B cell (primary cell): Measurements from ENCODE around the gene RUFY4. TPM values are rescaled to one million over a fixed set of nuclear protein-coding genes. Genes with fewer than 3 reads are reported as not detected.

Source experiments
- ATAC-seq: fragments of 200-7000 bp; cut with Tn5 transposase; one replicate; pipeline ENCODE4 v1.10.0; 2021; ENCODE audit warnings: low read depth, mild to moderate bottlenecking, moderate number of reproducible peaks, moderate library complexity
- CTCF ChIA-PET: fragments of 350-600 bp; sonication (Branson Sonifier 250); formaldehyde crosslinking; loops from one replicate; lab custom pipeline; 2021; ENCODE audit warnings: antibody characterized with exemption, inconsistent platforms; lab: Charles Lee
- POLR2A ChIA-PET: fragments of 350-600 bp; sonication (Branson Sonifier 250); formaldehyde crosslinking; loops from one replicate; lab custom pipeline; 2021; ENCODE audit warnings: antibody characterized with exemption; lab: Charles Lee
- DNase-seq: peaks from one replicate; pipeline ENCODE4 v3.0.0; 2013
- H2AFZ ChIP-seq: 2 replicates; pipeline ENCODE4 v1.6.1; 2012; ENCODE audit warnings: mild to moderate bottlenecking, low read depth, low read length; ENCODE audit not compliant: insufficient read depth, poor library complexity, severe bottlenecking
- H3K27ac ChIP-seq, 2 donors: 1 replicate in 1 of 2; 2 replicates in 1 of 2; pipeline ENCODE4 v1.5.1; 2012 to 2013; ENCODE audit warnings: low read length in 2 of 2, mild to moderate bottlenecking in 2 of 2, moderate library complexity in 1 of 2
- H3K27me3 ChIP-seq, 4 experiments: fragments of 200-600 bp in 1 of 4; sonication (generic) in 1 of 4; replicated peaks in 1 of 4; 1 replicate in 2 of 4; 2 replicates in 2 of 4; pipeline versions ENCODE4 v1.6.1 to v1.7.0; 2013 to 2016; ENCODE audit warnings: low read length in 3 of 4, mild to moderate bottlenecking in 2 of 4, mixed read lengths in 1 of 4, moderate library complexity in 1 of 4; ENCODE audit not compliant: insufficient read depth in 4 of 4, control insufficient read depth in 3 of 4; ENCODE audit errors: control extremely low read depth in 1 of 4
- H3K36me3 ChIP-seq, 2 experiments: replicated peaks in 1 of 2; 1 replicate in 1 of 2; 2 replicates in 1 of 2; pipeline versions ENCODE4 v1.6.1 to v1.7.1; 2013; ENCODE audit warnings: low read length in 1 of 2; ENCODE audit not compliant: insufficient read depth in 2 of 2, control insufficient read depth in 1 of 2; ENCODE audit errors: control extremely low read depth in 1 of 2, extremely low read depth in 1 of 2
- H3K4me1 ChIP-seq, 2 donors: fragments of 200-600 bp in 1 of 2; sonication (generic) in 1 of 2; 1 replicate in 1 of 2; 2 replicates in 1 of 2; pipeline versions ENCODE4 v1.5.1 to v1.6.1; 2013 to 2017; ENCODE audit warnings: low read length in 2 of 2; ENCODE audit not compliant: control insufficient read depth in 2 of 2, insufficient read depth in 2 of 2
- H3K4me2 ChIP-seq: replicated peaks from 2 replicates; pipeline ENCODE3; 2012; ENCODE audit warnings: mild to moderate bottlenecking, low read depth, low read length; ENCODE audit not compliant: poor library complexity, severe bottlenecking
- H3K4me3 ChIP-seq, 5 experiments: fragments of 200-600 bp in 1 of 5; sonication (generic) in 1 of 5; 1 replicate in 3 of 5; 2 replicates in 2 of 5; pipeline versions ENCODE4 v1.5.1 to v1.7.0; 2011 to 2016; ENCODE audit warnings: low read length in 4 of 5, mild to moderate bottlenecking in 4 of 5, low read depth in 2 of 5, control low read depth in 1 of 5, moderate library complexity in 1 of 5; ENCODE audit not compliant: insufficient read depth in 1 of 5; ENCODE audit errors: control extremely low read depth in 1 of 5, extremely low read depth in 1 of 5
- H3K79me2 ChIP-seq: fragments of 200-600 bp; sonication (generic); one replicate; pipeline ENCODE4 v1.6.0; 2016; ENCODE audit warnings: low read length; ENCODE audit not compliant: control insufficient read depth, insufficient read depth
- H3K9ac ChIP-seq: fragments of 200-600 bp; sonication (generic); 2 replicates; pipeline ENCODE4 v1.6.1; 2017; ENCODE audit warnings: mild to moderate bottlenecking, low read length, moderate library complexity
- H3K9me3 ChIP-seq, 3 donors: one replicate each; pipeline versions ENCODE4 v1.6.1 to v1.7.1; 2013; ENCODE audit warnings: low read length in 2 of 3; ENCODE audit not compliant: control insufficient read depth in 2 of 3, insufficient read depth in 1 of 3; ENCODE audit errors: control extremely low read depth in 1 of 3
- H4K20me1 ChIP-seq: 2 replicates; pipeline ENCODE4 v1.6.0; 2012; ENCODE audit warnings: mild to moderate bottlenecking, low read length; ENCODE audit not compliant: insufficient read depth, control insufficient read depth, poor library complexity, severe bottlenecking
- H3K27ac Mint-ChIP-seq: one replicate; pipeline ENCODE4 v1.8.0; 2021; ENCODE audit warnings: mixed read lengths
- H3K27me3 Mint-ChIP-seq: one replicate; pipeline ENCODE4 v1.8.0; 2021; ENCODE audit warnings: mixed read lengths
- H3K4me1 Mint-ChIP-seq: one replicate; pipeline ENCODE4 v1.8.0; 2021; ENCODE audit warnings: mixed read lengths
- H3K4me3 Mint-ChIP-seq: one replicate; pipeline ENCODE4 v1.8.0; 2021; ENCODE audit warnings: mixed read lengths
- H3K9me3 Mint-ChIP-seq: one replicate; pipeline ENCODE4 v1.8.0; 2022; ENCODE audit warnings: mixed read lengths; ENCODE audit not compliant: insufficient read depth
- CTCF ChIP-seq: fragments of 200-600 bp; IDR thresholded peaks from one replicate; pipeline ENCODE4 v1.8.0; 2022; ENCODE audit warnings: antibody characterized with exemption, mild to moderate bottlenecking
- EZH2 ChIP-seq: IDR thresholded peaks from 2 replicates; pipeline ENCODE4 v1.6.1; 2012; ENCODE audit warnings: borderline replicate concordance, low read depth, mild to moderate bottlenecking, moderate library complexity, low read length; ENCODE audit not compliant: insufficient read depth, poor library complexity, severe bottlenecking
- WGBS: methylation state at CpG from one replicate; pipeline ENCODE4 v1.1.5; 2013; ENCODE audit warnings: missing lambda C conversion rate; ENCODE audit not compliant: insufficient coverage; 5-methylcytosine and 5-hydroxymethylcytosine counted together
- intact Hi-C: fragments of 100-400 bp; cut with micrococcal nuclease; formaldehyde crosslinking; loops from one replicate; pipeline ENCODE4 v1.10.0; 2022
- polyA plus RNA-seq: library from polyadenylated mRNA; depleted of rRNA; stranded (reverse); fragments of >200 nt; gene quantifications from 2 replicates; pipeline ENCODE4 v1.2.3, GENCODE V29; 2012
- total RNA-seq, 2 donors: library from RNA; stranded (reverse); fragments of 120-200 nt in 1 of 2; gene quantifications; 1 replicate in 1 of 2; 2 replicates in 1 of 2; pipeline versions ENCODE4 v1.2.3 to v1.2.4, GENCODE V29; 2013 to 2022

The RUFY4 gene
- total and polyA plus RNA-seq, 2 donors (not counting 1 experiment from before 2014, with no cell fraction given), result 0.34 TPM; not detected in 1

- POLR2A ChIA-PET, result interaction anchor here (0.5 kb wide), 1 partner anchor 58 kb away, joined by 3 read pairs; no protein-coding TSS in a partner anchor
- Histone ChIP-seq H3K79me2 (no peaks in the 10 kb centered on the region), H3K4me2 (no peak overlapping the region), H3K4me1 (peaks cover 3 to 5% of the 10 kb centered on the region in 2 donors), H3K4me3 (no peak overlapping the region), H2AFZ (no peak overlapping the region), H3K27me3 (peaks cover 0 to 8% (median 0%) of the 10 kb centered on the region in 4 experiments), H3K36me3 (no peaks in the 10 kb centered on the region), H3K9me3 (peaks cover 0 to 3% (median 0%) of the 10 kb centered on the region in 3 donors), H4K20me1 (no peaks in the 10 kb centered on the region), H3K9ac (no peak overlapping the region), H3K27ac (no peak overlapping the region)
- intact Hi-C loops, result no loop called here
- H3K4me3 Mint-ChIP-seq, result no peak overlapping the region
- H3K27me3 Mint-ChIP-seq, result peaks cover 22% of the 10 kb centered on the region
- ATAC-seq (no peak), DNase-seq (no peak)
- TF ChIP-seq CTCF (no peak), EZH2 (no peak)
- H3K9me3 Mint-ChIP-seq, result no peaks in the 10 kb centered on the region
- peaks cover 3% of the 10 kb centered on the region for H3K4me1 Mint-ChIP-seq
- H3K27ac Mint-ChIP-seq, result no peak overlapping the region
- WGBS, result 68% methylated on average over 3 of the region's 4 CpGs
- CTCF ChIA-PET, result interaction anchor here (1.5 kb wide), 1 partner anchor 9 kb away, joined by 3 read pairs; no protein-coding TSS in a partner anchor
Measured at GRCh38 chr2:218073185-218073584, 4.1 kb downstream of the RUFY4 start.

GRCh38 chr2:218074031-218074430 is 5.0 kb downstream of the RUFY4 start:
- Histone ChIP-seq H3K4me3 (no peak overlapping the region), H3K9ac (no peak overlapping the region), H3K4me2 (no peak overlapping the region), H3K36me3 (no peaks in the 10 kb centered on the region), H4K20me1 (no peaks in the 10 kb centered on the region), H2AFZ (no peak overlapping the region), H3K9me3 (peaks cover 0 to 3% (median 0%) of the 10 kb centered on the region in 3 donors), H3K79me2 (no peaks in the 10 kb centered on the region), H3K27me3 (peaks cover 0 to 3% (median 0%) of the 10 kb centered on the region in 4 experiments), H3K4me1 (no peaks in the 10 kb centered on the region), H3K27ac (no peak overlapping the region)
- Mint-ChIP-seq H3K27ac (no peak overlapping the region), H3K27me3 (peaks cover 19% of the 10 kb centered on the region), H3K4me3 (no peak overlapping the region), H3K9me3 (no peaks in the 10 kb centered on the region), H3K4me1 (no peaks in the 10 kb centered on the region)
- 33% methylated on average over 6 of the region's 7 CpGs for WGBS
- ChIA-PET CTCF (interaction anchor here (1.5 kb wide), 1 partner anchor 8 kb away, joined by 3 read pairs; no protein-coding TSS in a partner anchor), POLR2A (no interaction called here)
- intact Hi-C loops, result no loop called here
- DNase-seq (no peak), ATAC-seq (no peak)
- TF ChIP-seq CTCF, result peak; percentile 18
- no peak for TF ChIP-seq EZH2
